K562 (cell line): ENCODE data around the gene ABLIM1.

Experiments
- CTCF ChIP-seq, 3 experiments: IDR thresholded peaks in 2 of 3; conservative IDR thresholded peaks in 1 of 3; 2 replicates each; pipeline ENCODE4 v1.5.1; 2011 to 2012; ENCODE audit warnings: low read length in 3 of 3, mild to moderate bottlenecking in 3 of 3, control low read depth in 2 of 3, improper control_type of control experiment in 1 of 3, inconsistent platforms in 1 of 3, low read depth in 1 of 3, mixed read lengths in 1 of 3, moderate library complexity in 1 of 3; ENCODE audit not compliant: insufficient read depth in 2 of 3
- MYNN ChIP-seq, 2 experiments: sonication (generic); formaldehyde crosslinking in 1 of 2; IDR thresholded peaks; 2 replicates each; pipeline versions ENCODE4 v1.5.0 to v1.6.1; 2016 to 2020; ENCODE audit warnings: antibody characterized with exemption in 1 of 2, missing genetic modification reagents in 1 of 2
- POLR2A ChIP-seq: fragments of 450-650 bp; conservative IDR thresholded peaks from 2 replicates; pipeline ENCODE4 v1.6.1; 2016
- SMAD4 ChIP-seq: fragments of 250-450 bp; sonication (Bioruptor Pico); conservative IDR thresholded peaks from 2 replicates; pipeline ENCODE4 v1.8.0; 2021; ENCODE audit warnings: inconsistent platforms, mild to moderate bottlenecking, moderate library complexity
- THAP7 ChIP-seq: fragments of 250-450 bp; sonication (Bioruptor Pico); IDR thresholded peaks from 2 replicates; pipeline ENCODE4 v1.5.0; 2021
- ZNF217 ChIP-seq: sonication (generic); formaldehyde crosslinking; IDR thresholded peaks from 2 replicates; pipeline ENCODE4 v1.8.0; 2022; ENCODE audit warnings: mild to moderate bottlenecking, missing genetic modification reagents
- ZNF592 ChIP-seq: fragments of 450-650 bp; IDR thresholded peaks from 2 replicates; pipeline ENCODE4 v1.6.1; 2017; ENCODE audit warnings: antibody characterized with exemption, mild to moderate bottlenecking
- ZNF76 ChIP-seq: fragments of 250-450 bp; sonication (Bioruptor Pico); IDR thresholded peaks from 2 replicates; pipeline ENCODE4 v1.4.0; 2020; ENCODE audit warnings: mild to moderate bottlenecking, moderate library complexity, borderline replicate concordance

DNA sequence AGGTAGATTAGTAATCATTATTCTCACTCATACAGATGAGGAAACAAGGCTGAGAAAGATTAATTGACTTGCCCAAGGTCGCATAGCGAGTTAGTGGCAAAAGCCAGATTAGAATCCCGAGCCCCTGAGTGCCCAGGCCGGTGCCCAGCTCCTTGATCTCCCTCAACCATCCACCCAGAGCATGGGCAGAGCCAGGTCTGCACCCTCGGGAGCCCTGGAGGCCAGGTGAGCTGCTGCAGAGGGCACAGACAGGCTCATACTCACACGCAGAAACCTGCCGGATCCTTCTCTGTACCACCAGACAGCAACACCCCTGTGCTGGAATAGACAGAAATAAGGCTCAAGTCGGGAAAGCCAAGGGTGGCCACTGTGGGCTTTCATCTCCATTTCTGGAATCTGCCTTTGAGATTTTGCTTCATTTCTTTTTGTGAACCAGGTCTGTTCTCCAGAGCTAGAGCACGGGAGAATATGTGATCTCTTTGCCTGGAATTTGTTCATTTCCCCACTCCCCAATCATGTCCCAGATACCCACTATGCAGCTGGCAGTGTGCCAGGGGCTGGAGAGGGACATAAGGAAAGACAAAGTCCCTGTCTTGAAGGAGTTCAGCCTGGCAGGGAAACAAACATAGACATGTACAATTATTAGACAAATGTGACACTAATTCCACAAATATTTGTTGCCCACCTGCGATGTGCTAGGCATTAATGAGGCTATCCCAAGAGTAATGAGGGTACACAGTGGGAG, 259.3 kb downstream of the ABLIM1 start:
- TF ChIP-seq POLR2A (no peak), THAP7 (CRISPR knock-in tag) (no peak), SMAD4 (CRISPR knock-in tag) (no peak), ZNF592 (no peak), CTCF (IDR thresholded peaks at IDR 0.05 in 2 of 3, conservative IDR thresholded peaks at IDR 0.05 in 1 of 3; ENCODE audit: insufficient read depth in 2 of 3, low read depth in 1 of 3, low read length in 3 of 3) (no peak), MYNN (IDR thresholded peaks at IDR 0.05) (no peak), MYNN (CRISPR knock-in tag; IDR thresholded peaks at IDR 0.05) (no peak), ZNF76 (CRISPR knock-in tag) (no peak), ZNF217 (CRISPR knock-in tag) (no peak)
